ENCODE results near the gene ZNF740. TPM values are rescaled to one million over a fixed set of nuclear protein-coding genes. Genes with fewer than 3 reads are reported as not detected.

ZNF740 gene
- total RNA-seq, 2 experiments from 2014 or later: 24.4 to 24.7 TPM

GRCh38 chr12:53217051-53217930, 36.8 kb downstream of the ZNF740 start:
- TF ChIP-seq CTCF (IDR thresholded peaks at IDR 0.05): no peak
- peak in 7 of 14 experiments; percentile 21 to 80 (median 56) for DNase-seq
- Mint-ChIP-seq H3K36me3 (ENCODE audit: low read depth) (peaks cover 62% of the 10 kb centered on the region), H3K27ac (peak overlapping the region; percentile 90), H3K4me3 (peak overlapping the region; percentile 100), H3K9me3 (no peaks in the 10 kb centered on the region), H3K27me3 (no peaks in the 10 kb centered on the region), H3K4me1 (ENCODE audit: low read depth) (peaks cover 76% of the 10 kb centered on the region)
- H3K27ac ChIP-seq (ENCODE audit: low read depth in 1 of 2, low read length in 2 of 2): peak overlapping the region; percentile 45 to 64
- peaks cover 39% of the 10 kb centered on the region for H3K36me3 ChIP-seq (ENCODE audit: insufficient read depth, low read length)
- ChIA-PET CTCF (interaction anchor here (1.1 to 8.3 kb wide), 2 partner anchors 35 to 58 kb away, joined by 3 to 68 read pairs; a partner anchor contains a TSS), POLR2A (interaction anchor here (0.7 to 5.6 kb wide), 6 partner anchors 9 to 78 kb away, joined by 3 to 43 read pairs (median 16); partner anchors contain the start of genes CSAD, ESPL1, ITGB7 and PFDN5)
- H3K4me1 ChIP-seq (ENCODE audit: insufficient read depth, low read length): peaks cover 77% of the 10 kb centered on the region
- no peaks in the 10 kb centered on the region for H3K9me3 ChIP-seq (ENCODE audit: control insufficient read depth in 1 of 2, insufficient read depth in 1 of 2, low read length in 2 of 2)
- H3K4me3 ChIP-seq (ENCODE audit: low read length): peak overlapping the region; percentile 77
- no peak for ATAC-seq (ENCODE audit: poor library complexity)
- H3K27me3 ChIP-seq (ENCODE audit: control insufficient read depth in 1 of 2, insufficient read depth in 2 of 2, low read length in 2 of 2): no peaks in the 10 kb centered on the region
- intact Hi-C loops (cut with DNase I, micrococcal nuclease): no loop called here

- TF ChIP-seq CTCF (IDR thresholded peaks at IDR 0.05): no peak
- DNase-seq: peak in 1 of 14 experiments; percentile 29
- Histone ChIP-seq H3K27ac (ENCODE audit: low read depth in 1 of 2, low read length in 2 of 2) (peak overlapping the region; percentile 45 to 64), H3K4me3 (ENCODE audit: low read length) (peak overlapping the region; percentile 77), H3K36me3 (ENCODE audit: insufficient read depth, low read length) (peaks cover 32% of the 10 kb centered on the region), H3K9me3 (ENCODE audit: control insufficient read depth in 1 of 2, insufficient read depth in 1 of 2, low read length in 2 of 2) (no peaks in the 10 kb centered on the region), H3K27me3 (ENCODE audit: control insufficient read depth in 1 of 2, insufficient read depth in 2 of 2, low read length in 2 of 2) (no peaks in the 10 kb centered on the region), H3K4me1 (ENCODE audit: insufficient read depth, low read length) (peaks cover 81% of the 10 kb centered on the region)
- Mint-ChIP-seq H3K27me3 (no peaks in the 10 kb centered on the region), H3K27ac (peak overlapping the region; percentile 90), H3K4me1 (ENCODE audit: low read depth) (peaks cover 80% of the 10 kb centered on the region), H3K36me3 (ENCODE audit: low read depth) (peaks cover 56% of the 10 kb centered on the region), H3K4me3 (peak overlapping the region; percentile 100), H3K9me3 (no peaks in the 10 kb centered on the region)
- no peak for ATAC-seq (ENCODE audit: poor library complexity)
- POLR2A ChIA-PET: interaction anchor here (0.7 to 5.6 kb wide), 5 partner anchors 10 to 77 kb away, joined by 3 to 43 read pairs (median 14); partner anchors contain the start of genes CSAD, ITGB7, PFDN5 and ZNF740
- CTCF ChIA-PET: interaction anchor here (8.3 kb wide), 1 partner anchor 34 kb away, joined by 68 read pairs; a partner anchor contains a TSS
- intact Hi-C loops (cut with DNase I, micrococcal nuclease): no loop called here
Measured at GRCh38 chr12:53217931-53218307, 37.4 kb downstream of the ZNF740 start.

GRCh38 chr12:53218551-53219291, 38.2 kb downstream of the ZNF740 start:
- DNase-seq (peak in 1 of 14 experiments; percentile 24), ATAC-seq (ENCODE audit: poor library complexity) (no peak)
- Mint-ChIP-seq H3K27ac (peak overlapping the region; percentile 90), H3K9me3 (no peaks in the 10 kb centered on the region), H3K27me3 (no peaks in the 10 kb centered on the region), H3K4me3 (peak overlapping the region; percentile 100), H3K4me1 (ENCODE audit: low read depth) (peaks cover 80% of the 10 kb centered on the region), H3K36me3 (ENCODE audit: low read depth) (peaks cover 48% of the 10 kb centered on the region)
- POLR2A ChIA-PET: interaction anchor here (0.7 to 5.6 kb wide), 20 partner anchors 11 to 161 kb away, joined by 3 to 43 read pairs (median 14); partner anchors contain the start of genes AAAS, CSAD, ESPL1 and ITGB7
- H3K36me3 ChIP-seq (ENCODE audit: insufficient read depth, low read length): peaks cover 24% of the 10 kb centered on the region
- intact Hi-C loops (cut with DNase I, micrococcal nuclease): no loop called here
- H3K27ac ChIP-seq (ENCODE audit: low read depth in 1 of 2, low read length in 2 of 2): peak overlapping the region; percentile 45 to 92
- peaks cover 81% of the 10 kb centered on the region for H3K4me1 ChIP-seq (ENCODE audit: insufficient read depth, low read length)
- H3K4me3 ChIP-seq (ENCODE audit: low read length): peak overlapping the region; percentile 77
- no peak for TF ChIP-seq CTCF (IDR thresholded peaks at IDR 0.05)
- CTCF ChIA-PET: interaction anchor here (1.6 to 8.3 kb wide), 3 partner anchors 33 to 103 kb away, joined by 5 to 68 read pairs (median 19); partner anchors contain the start of genes AAAS and ESPL1
- H3K9me3 ChIP-seq (ENCODE audit: control insufficient read depth in 1 of 2, insufficient read depth in 1 of 2, low read length in 2 of 2): no peaks in the 10 kb centered on the region
- H3K27me3 ChIP-seq (ENCODE audit: control insufficient read depth in 1 of 2, insufficient read depth in 2 of 2, low read length in 2 of 2): no peaks in the 10 kb centered on the region
